Astrocyte (in vitro differentiated cells and primary cell): Measurements from ENCODE around the gene ST13. TPM values are rescaled to one million over a fixed set of nuclear protein-coding genes. Genes with fewer than 3 reads are reported as not detected.

Source experiments
- DNase-seq: peaks from one replicate; pipeline ENCODE4 v3.0.0-alpha.2; 2010; ENCODE audit warnings: low read depth
- FAIRE-seq: peaks from 2 replicates; lab custom pipeline; 2011; peaks lifted over from hg19 to GRCh38; lab: Jason Lieb, UNC
- H2AFZ ChIP-seq: 2 replicates; pipeline ENCODE4 v1.6.0; 2012; ENCODE audit warnings: low read depth, low read length, inconsistent platforms
- H3K27ac ChIP-seq: 2 replicates; pipeline ENCODE4 v1.5.1; 2011; ENCODE audit warnings: low read depth, low read length, inconsistent platforms
- H3K27me3 ChIP-seq: 2 replicates; pipeline ENCODE4 v1.6.0; 2011; ENCODE audit warnings: low read length, inconsistent platforms; ENCODE audit not compliant: insufficient read depth
- H3K36me3 ChIP-seq: 2 replicates; pipeline ENCODE4 v1.5.1; 2011; ENCODE audit warnings: low read length, inconsistent platforms; ENCODE audit not compliant: insufficient read depth
- H3K4me1 ChIP-seq: 2 replicates; pipeline ENCODE4 v1.5.1; 2011; ENCODE audit warnings: low read length, inconsistent platforms; ENCODE audit not compliant: insufficient read depth
- H3K4me2 ChIP-seq: 2 replicates; pipeline ENCODE4 v1.6.0; 2012; ENCODE audit warnings: low read length, inconsistent platforms
- H3K4me3 ChIP-seq: 2 replicates; pipeline ENCODE4 v1.5.1; 2011; ENCODE audit warnings: low read depth, mild to moderate bottlenecking, low read length, inconsistent platforms; ENCODE audit not compliant: insufficient read depth
- H3K79me2 ChIP-seq: 2 replicates; pipeline ENCODE4 v1.6.0; 2012; ENCODE audit warnings: mild to moderate bottlenecking, low read length, inconsistent platforms; ENCODE audit not compliant: insufficient read depth
- H3K9ac ChIP-seq: 2 replicates; pipeline ENCODE4 v1.6.0; 2012; ENCODE audit warnings: mild to moderate bottlenecking, low read length, inconsistent platforms
- H3K9me3 ChIP-seq: 2 replicates; pipeline ENCODE4 v1.5.1; 2012; ENCODE audit warnings: low read depth, mild to moderate bottlenecking, low read length, inconsistent platforms; ENCODE audit not compliant: insufficient read depth
- H4K20me1 ChIP-seq: 2 replicates; pipeline ENCODE4 v1.6.0; 2012; ENCODE audit warnings: low read length, inconsistent platforms; ENCODE audit not compliant: insufficient read depth
- H3K27ac Mint-ChIP-seq: one replicate; pipeline ENCODE4 v1.8.0; 2021; ENCODE audit warnings: mild to moderate bottlenecking, mixed read lengths; ENCODE audit not compliant: unreplicated experiment
- H3K27me3 Mint-ChIP-seq: one replicate; pipeline ENCODE4 v1.8.0; 2021; ENCODE audit warnings: low read depth, mixed read lengths; ENCODE audit not compliant: unreplicated experiment
- H3K36me3 Mint-ChIP-seq: one replicate; pipeline ENCODE4 v1.8.0; 2021; ENCODE audit warnings: low read depth, mixed read lengths; ENCODE audit not compliant: unreplicated experiment
- H3K4me1 Mint-ChIP-seq: one replicate; pipeline ENCODE4 v1.8.0; 2021; ENCODE audit warnings: low read depth, mixed read lengths; ENCODE audit not compliant: unreplicated experiment
- H3K4me3 Mint-ChIP-seq: one replicate; pipeline ENCODE4 v1.8.0; 2021; ENCODE audit warnings: mild to moderate bottlenecking, moderate library complexity, mixed read lengths; ENCODE audit not compliant: unreplicated experiment
- H3K9me3 Mint-ChIP-seq: one replicate; pipeline ENCODE4 v1.8.0; 2021; ENCODE audit warnings: mild to moderate bottlenecking, mixed read lengths; ENCODE audit not compliant: unreplicated experiment
- EZH2 ChIP-seq: IDR thresholded peaks from 2 replicates; pipeline ENCODE4 v1.6.1; 2012; ENCODE audit warnings: mild to moderate bottlenecking, low read length, inconsistent platforms; ENCODE audit not compliant: insufficient read depth
- total RNA-seq: library from RNA; stranded (reverse); gene quantifications from 2 replicates; pipeline ENCODE4 v1.2.1, GENCODE V29; 2021
- TF ChIP-seq, protein P1 (sequence below): IDR thresholded peaks from 2 replicates; pipeline ENCODE4 v1.5.1; 2011; ENCODE audit warnings: low read depth, mild to moderate bottlenecking, inconsistent platforms, low read length, moderate library complexity; ENCODE audit not compliant: insufficient read depth

Gene ST13
- total RNA-seq, 1 donor from 2014 or later: 248 TPM

DNA sequence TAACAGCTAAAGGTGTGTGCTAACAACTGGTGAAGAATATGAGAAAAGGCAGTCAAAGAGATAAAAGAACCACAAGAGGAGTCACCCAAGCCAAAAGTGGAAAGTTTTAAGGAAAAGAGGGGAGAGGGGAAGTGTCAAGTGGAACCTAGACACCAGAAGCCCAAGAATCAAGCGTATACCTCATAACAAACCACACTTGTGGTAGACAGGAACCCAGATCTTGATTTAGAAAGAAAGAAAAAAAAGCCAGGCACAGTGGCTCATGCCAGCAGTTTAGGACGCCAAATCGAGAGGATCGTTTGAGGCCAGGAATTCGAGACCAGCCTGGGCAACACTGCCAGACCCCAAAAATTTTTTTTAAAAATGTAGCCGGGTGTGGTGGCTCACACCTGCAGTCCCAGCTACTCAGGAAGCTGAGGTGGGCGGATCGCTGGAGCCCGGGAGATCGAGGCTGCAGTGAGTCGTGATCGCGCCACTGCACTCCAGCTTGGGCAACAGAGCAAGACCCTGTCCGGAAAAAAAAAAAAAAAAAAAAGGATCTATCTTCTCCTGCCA is 38.2 kb downstream of the ST13 start:
- Mint-ChIP-seq H3K27ac (peak overlapping the region; percentile 93), H3K27me3 (no peaks in the 10 kb centered on the region), H3K4me3 (peak overlapping the region; percentile 98), H3K4me1 (peaks cover 12% of the 10 kb centered on the region), H3K36me3 (peaks cover 3% of the 10 kb centered on the region), H3K9me3 (no peaks in the 10 kb centered on the region)
- Histone ChIP-seq H3K27me3 (no peaks in the 10 kb centered on the region), H3K9me3 (no peaks in the 10 kb centered on the region), H3K4me1 (peaks cover 6% of the 10 kb centered on the region), H3K79me2 (peaks cover 51% of the 10 kb centered on the region), H3K4me3 (peak overlapping the region; percentile 97), H4K20me1 (peaks cover 21% of the 10 kb centered on the region), H3K27ac (no peak overlapping the region), H2AFZ (peak overlapping the region; percentile 99), H3K9ac (peak overlapping the region; percentile 97), H3K36me3 (peaks cover 5% of the 10 kb centered on the region), H3K4me2 (peak overlapping the region; percentile 98)
- DNase-seq (no peak), FAIRE-seq (no peak)
- TF ChIP-seq EZH2: no peak
- TF ChIP-seq, protein P1, sequence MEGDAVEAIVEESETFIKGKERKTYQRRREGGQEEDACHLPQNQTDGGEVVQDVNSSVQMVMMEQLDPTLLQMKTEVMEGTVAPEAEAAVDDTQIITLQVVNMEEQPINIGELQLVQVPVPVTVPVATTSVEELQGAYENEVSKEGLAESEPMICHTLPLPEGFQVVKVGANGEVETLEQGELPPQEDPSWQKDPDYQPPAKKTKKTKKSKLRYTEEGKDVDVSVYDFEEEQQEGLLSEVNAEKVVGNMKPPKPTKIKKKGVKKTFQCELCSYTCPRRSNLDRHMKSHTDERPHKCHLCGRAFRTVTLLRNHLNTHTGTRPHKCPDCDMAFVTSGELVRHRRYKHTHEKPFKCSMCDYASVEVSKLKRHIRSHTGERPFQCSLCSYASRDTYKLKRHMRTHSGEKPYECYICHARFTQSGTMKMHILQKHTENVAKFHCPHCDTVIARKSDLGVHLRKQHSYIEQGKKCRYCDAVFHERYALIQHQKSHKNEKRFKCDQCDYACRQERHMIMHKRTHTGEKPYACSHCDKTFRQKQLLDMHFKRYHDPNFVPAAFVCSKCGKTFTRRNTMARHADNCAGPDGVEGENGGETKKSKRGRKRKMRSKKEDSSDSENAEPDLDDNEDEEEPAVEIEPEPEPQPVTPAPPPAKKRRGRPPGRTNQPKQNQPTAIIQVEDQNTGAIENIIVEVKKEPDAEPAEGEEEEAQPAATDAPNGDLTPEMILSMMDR: no peak

DNA sequence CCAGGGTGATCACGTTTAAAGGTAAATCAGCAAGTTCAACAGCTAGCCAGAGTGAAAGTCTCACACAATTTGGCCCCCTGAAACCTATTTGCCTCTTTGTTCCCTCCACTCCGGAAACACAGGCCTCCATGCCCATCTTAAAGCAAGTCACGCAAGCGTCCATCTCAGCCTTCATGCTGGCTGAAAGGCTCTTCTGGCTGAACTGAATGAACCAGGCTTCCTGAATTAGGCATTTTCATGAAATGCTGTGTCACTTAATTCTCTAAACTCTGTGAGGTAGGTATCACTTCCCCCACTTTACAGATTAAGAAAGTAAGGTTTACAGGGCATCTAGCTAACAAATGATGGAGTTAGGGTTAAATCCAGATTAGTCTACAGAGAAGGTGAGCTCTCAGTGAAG is 38.7 kb downstream of the ST13 start:
- H3K79me2 ChIP-seq: peaks cover 56% of the 10 kb centered on the region
- Mint-ChIP-seq H3K4me3 (peak overlapping the region; percentile 98), H3K36me3 (peaks cover 3% of the 10 kb centered on the region), H3K4me1 (peaks cover 12% of the 10 kb centered on the region), H3K9me3 (no peaks in the 10 kb centered on the region), H3K27ac (no peak overlapping the region), H3K27me3 (no peaks in the 10 kb centered on the region)
- H3K27me3 ChIP-seq: no peaks in the 10 kb centered on the region
- no peak overlapping the region for H3K27ac ChIP-seq
- H3K4me1 ChIP-seq: peaks cover 6% of the 10 kb centered on the region
- no peak overlapping the region for H3K9ac ChIP-seq
- peaks cover 21% of the 10 kb centered on the region for H4K20me1 ChIP-seq
- H2AFZ ChIP-seq: no peak overlapping the region
- H3K36me3 ChIP-seq: no peaks in the 10 kb centered on the region
- DNase-seq (no peak), FAIRE-seq (no peak)
- peak overlapping the region; percentile 97 for H3K4me3 ChIP-seq
- TF ChIP-seq, protein P1: no peak
- TF ChIP-seq EZH2: no peak
- H3K9me3 ChIP-seq: no peaks in the 10 kb centered on the region
- peak overlapping the region; percentile 98 for H3K4me2 ChIP-seq

DNA sequence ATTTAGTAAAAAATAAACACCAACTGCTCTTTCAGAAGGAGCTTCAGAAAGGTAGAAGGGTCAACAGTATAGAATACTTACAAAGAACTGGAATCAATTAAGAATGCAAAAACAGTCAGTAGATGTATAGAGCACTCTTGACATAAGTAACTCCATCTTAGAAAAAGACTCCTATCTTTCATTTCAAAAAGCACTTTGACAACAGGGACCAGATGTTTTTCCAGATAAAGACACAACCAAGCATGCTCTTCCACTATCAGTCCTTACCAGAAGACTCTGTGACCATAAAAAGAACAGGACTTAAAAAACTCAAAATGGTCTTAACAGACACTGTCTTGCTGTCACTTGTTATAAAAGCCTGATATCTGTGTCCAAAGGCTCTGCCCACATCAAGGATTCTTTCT is 42.5 kb downstream of the ST13 start:
- FAIRE-seq: no peak
- Histone ChIP-seq H3K9me3 (no peaks in the 10 kb centered on the region), H3K9ac (no peak overlapping the region), H2AFZ (no peak overlapping the region), H4K20me1 (peaks cover 32% of the 10 kb centered on the region), H3K27me3 (no peaks in the 10 kb centered on the region), H3K27ac (no peak overlapping the region), H3K4me1 (peaks cover 6% of the 10 kb centered on the region), H3K4me3 (no peak overlapping the region), H3K36me3 (no peaks in the 10 kb centered on the region), H3K79me2 (peaks cover 84% of the 10 kb centered on the region), H3K4me2 (no peak overlapping the region)
- Mint-ChIP-seq H3K4me1 (peaks cover 12% of the 10 kb centered on the region), H3K9me3 (no peaks in the 10 kb centered on the region), H3K27ac (no peak overlapping the region), H3K4me3 (no peak overlapping the region), H3K27me3 (no peaks in the 10 kb centered on the region), H3K36me3 (peaks cover 6% of the 10 kb centered on the region)
- TF ChIP-seq EZH2: no peak
- TF ChIP-seq, protein P1: no peak
- no peak for DNase-seq
